Mesendoderm (in vitro differentiated cells): ENCODE data around the gene PTH.

Experiments used
- DNase-seq: peaks from one replicate; pipeline ENCODE4 v3.0.0; 2013
- H2AK5ac ChIP-seq: 2 replicates; pipeline ENCODE4 v1.6.1; 2013; ENCODE audit warnings: low read length, inconsistent platforms
- H2BK120ac ChIP-seq: 2 replicates; pipeline ENCODE4 v1.6.1; 2013; ENCODE audit warnings: low read depth, mild to moderate bottlenecking, low read length, moderate library complexity, mixed read lengths
- H2BK15ac ChIP-seq: replicated peaks from 2 replicates; pipeline ENCODE4 v1.6.1; 2013; ENCODE audit warnings: low read depth, mild to moderate bottlenecking, moderate library complexity
- H2BK5ac ChIP-seq: 2 replicates; pipeline ENCODE4 v1.6.1; 2013; ENCODE audit warnings: low read length, inconsistent platforms
- H3K18ac ChIP-seq: 2 replicates; pipeline ENCODE4 v1.6.1; 2013; ENCODE audit warnings: mild to moderate bottlenecking, low read length, mixed read lengths
- H3K23ac ChIP-seq: one replicate; pipeline ENCODE4 v1.6.1; 2013; ENCODE audit warnings: low read length
- H3K27ac ChIP-seq: 2 replicates; pipeline ENCODE4 v1.5.1; 2013; ENCODE audit warnings: low read depth, mild to moderate bottlenecking, inconsistent platforms, low read length, moderate library complexity
- H3K27me3 ChIP-seq: 2 replicates; pipeline ENCODE4 v1.6.1; 2013; ENCODE audit warnings: low read length, control low read depth, mild to moderate bottlenecking, inconsistent platforms; ENCODE audit not compliant: insufficient read depth, poor library complexity
- H3K36me3 ChIP-seq: 2 replicates; pipeline ENCODE4 v1.6.1; 2013; ENCODE audit warnings: low read length, inconsistent platforms; ENCODE audit not compliant: control insufficient read depth, insufficient read depth
- H3K4ac ChIP-seq: one replicate; pipeline ENCODE4 v1.6.1; 2013; ENCODE audit warnings: low read depth, mild to moderate bottlenecking, low read length, moderate library complexity
- H3K4me1 ChIP-seq: 2 replicates; pipeline ENCODE4 v1.6.1; 2013; ENCODE audit warnings: low read depth, low read length, inconsistent platforms; ENCODE audit not compliant: control insufficient read depth
- H3K4me2 ChIP-seq: 2 replicates; pipeline ENCODE4 v1.6.1; 2013; ENCODE audit warnings: low read length
- H3K4me3 ChIP-seq: 2 replicates; pipeline ENCODE4 v1.5.1; 2013; ENCODE audit warnings: mild to moderate bottlenecking, low read length
- H3K56ac ChIP-seq: one replicate; pipeline ENCODE4 v1.6.1; 2013; ENCODE audit warnings: low read length
- H3K79me1 ChIP-seq: 2 replicates; pipeline ENCODE4 v1.6.1; 2013; ENCODE audit warnings: low read length, inconsistent platforms
- H3K79me2 ChIP-seq: 2 replicates; pipeline ENCODE4 v1.6.1; 2013; ENCODE audit warnings: mild to moderate bottlenecking, low read length; ENCODE audit not compliant: control insufficient read depth, insufficient read depth
- H3K9ac ChIP-seq: 2 replicates; pipeline ENCODE4 v1.6.1; 2013; ENCODE audit warnings: low read length, inconsistent platforms
- H4K5ac ChIP-seq: one replicate; pipeline ENCODE4 v1.6.1; 2013; ENCODE audit warnings: low read length
- H4K8ac ChIP-seq: one replicate; pipeline ENCODE4 v1.6.1; 2013; ENCODE audit warnings: low read depth, mild to moderate bottlenecking, control low read depth, low read length, moderate library complexity
- WGBS: extraction: QIAGEN DNeasy Blood & Tissue Kit; methylation state at CpG from one replicate; pipeline ENCODE4 v1.1.7; 2013; ENCODE audit warnings: low lambda C conversion rate, missing lambda C conversion rate; ENCODE audit not compliant: insufficient coverage; ENCODE audit errors: extremely low coverage; 5-methylcytosine and 5-hydroxymethylcytosine counted together

Gene PTH

DNA sequence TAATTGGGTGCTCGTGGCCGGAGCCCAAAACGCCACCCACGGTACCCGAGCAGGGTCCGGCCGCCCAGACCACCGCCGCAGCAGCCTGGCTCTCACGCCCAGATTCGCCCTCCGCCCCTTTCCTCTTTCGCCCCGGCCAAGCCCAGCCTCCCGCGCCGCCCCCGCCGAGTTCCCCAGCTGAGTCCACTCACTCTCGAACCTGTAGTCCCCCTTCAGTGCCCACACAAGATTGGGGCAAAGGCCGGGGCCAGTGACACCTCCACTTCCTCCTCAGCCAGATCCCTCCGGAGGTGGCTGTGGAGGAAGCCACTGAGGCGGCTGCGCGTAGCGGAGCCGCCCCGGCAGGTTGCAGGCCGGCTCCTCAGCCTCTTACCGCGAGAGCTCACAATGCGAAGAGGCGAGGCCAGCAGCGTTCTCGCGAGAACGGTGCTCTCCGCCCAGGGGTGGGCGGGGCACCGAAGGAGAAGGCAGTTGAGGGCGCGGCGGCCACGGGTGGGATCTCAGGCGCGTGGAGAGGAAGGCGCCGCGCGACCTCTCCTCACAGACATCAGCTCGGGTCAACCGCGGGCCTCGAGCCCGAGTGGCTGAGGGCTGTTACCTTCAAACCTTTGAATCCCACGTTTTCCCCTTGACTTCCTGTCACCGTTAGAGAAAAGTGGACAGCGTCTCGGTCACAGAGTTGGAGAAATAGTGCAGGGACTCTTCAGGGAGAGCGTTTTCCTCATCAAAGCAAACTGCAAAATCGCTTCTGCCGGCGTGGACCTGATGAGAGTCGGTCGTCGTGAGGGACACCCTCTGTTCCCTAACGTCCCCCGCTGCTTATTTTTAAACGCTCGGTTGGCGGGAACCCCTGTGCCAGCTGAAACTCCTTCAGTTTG, 32.7 kb downstream of the PTH start, which contains the start of gene BTBD10:
BTBD10 (minus strand) TSS at position 322 of the 878 bp plus-strand sequence. CDS start 18,098 bp downstream, outside the sequence.
- Histone ChIP-seq H3K4ac (no peak within 1 kb of the TSS), H3K27ac (peak within 1 kb of the TSS; percentile 94), H2AK5ac (no peak within 1 kb of the TSS), H3K18ac (peak within 1 kb of the TSS; percentile 94), H4K5ac (peak within 1 kb of the TSS; percentile 84), H4K8ac (peak within 1 kb of the TSS; percentile 70), H3K56ac (peak within 1 kb of the TSS; percentile 92), H3K9ac (peak within 1 kb of the TSS; percentile 82), H2BK15ac (no peak within 1 kb of the TSS), H2BK5ac (peak within 1 kb of the TSS; percentile 24), H3K4me1 (peaks cover 2% of the 10 kb centered on the region), H3K23ac (peak within 1 kb of the TSS; percentile 20), H3K4me2 (peak within 1 kb of the TSS; percentile 93), H3K36me3 (no peaks in the 10 kb centered on the region), H3K27me3 (no peaks in the 10 kb centered on the region), H3K4me3 (peak within 1 kb of the TSS; percentile 86), H3K79me2 (peaks cover 7% of the 10 kb centered on the region), H2BK120ac (no peak within 1 kb of the TSS), H3K79me1 (no peaks in the 10 kb centered on the region)
- peak; percentile 97 for DNase-seq
- no CpG with 5 or more reads among the region's 71 CpGs for WGBS

DNA sequence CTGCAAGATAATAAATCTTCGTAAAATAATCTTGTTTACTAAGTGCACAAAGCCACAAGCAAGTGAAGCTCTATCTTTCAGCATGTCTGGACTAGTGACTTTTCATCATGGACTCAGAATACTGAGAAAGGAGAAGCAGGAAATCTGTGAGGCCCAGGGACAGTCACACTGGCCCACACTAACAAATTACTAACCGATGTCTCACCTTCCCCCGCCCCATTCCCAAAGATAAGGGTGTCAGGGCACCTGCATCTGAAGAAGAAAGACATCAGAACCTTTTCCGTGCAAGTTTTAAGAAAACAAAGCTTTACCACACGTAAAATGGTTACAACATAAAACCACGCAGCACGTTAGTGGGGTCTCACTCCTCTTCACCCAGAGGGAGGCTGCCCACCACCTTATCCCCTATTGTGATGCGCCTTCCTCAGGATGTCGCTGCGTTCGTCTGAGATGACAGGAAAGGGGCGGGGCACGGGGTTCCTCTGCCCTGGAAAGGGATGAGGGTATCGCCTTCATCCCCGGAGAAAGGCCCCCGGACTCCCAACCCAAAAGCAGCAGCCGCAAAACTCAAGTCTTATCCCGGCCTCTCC, 33.4 kb downstream of the PTH start:
- Histone ChIP-seq H3K27me3 (no peaks in the 10 kb centered on the region), H2BK5ac (no peak overlapping the region), H3K79me2 (peaks cover 7% of the 10 kb centered on the region), H3K4ac (no peak overlapping the region), H3K36me3 (no peaks in the 10 kb centered on the region), H3K79me1 (no peaks in the 10 kb centered on the region), H4K5ac (no peak overlapping the region), H3K4me1 (peaks cover 2% of the 10 kb centered on the region), H3K9ac (peak overlapping the region; percentile 82), H2AK5ac (no peak overlapping the region), H3K27ac (peak overlapping the region; percentile 72), H3K4me2 (peak overlapping the region; percentile 35), H3K18ac (peak overlapping the region; percentile 66), H2BK15ac (no peak overlapping the region), H3K23ac (no peak overlapping the region), H2BK120ac (no peak overlapping the region), H3K4me3 (peak overlapping the region; percentile 86), H3K56ac (peak overlapping the region; percentile 92), H4K8ac (no peak overlapping the region)
- peak; percentile 92 for DNase-seq
- no CpG with 5 or more reads among the region's 18 CpGs for WGBS

DNA sequence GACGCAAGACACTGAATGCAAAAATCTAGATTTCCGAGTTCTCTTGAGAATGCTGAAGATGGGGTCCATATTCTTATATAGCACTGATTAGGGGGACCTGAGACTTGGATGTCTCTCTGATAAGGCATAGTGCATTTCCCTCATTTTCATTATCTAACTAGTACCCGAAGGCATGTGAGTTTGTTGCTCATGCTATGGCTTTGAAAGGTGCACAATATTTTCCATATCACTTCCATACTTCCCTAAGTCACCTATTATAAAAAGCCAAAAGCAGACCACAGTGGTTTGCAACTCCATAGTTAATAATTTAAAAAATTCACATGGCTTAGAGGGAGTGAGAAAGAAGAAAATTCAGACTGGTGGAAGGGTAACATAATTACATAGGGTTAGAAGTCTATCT, 34.5 kb downstream of the PTH start:
- H3K4me3 ChIP-seq = no peak overlapping the region
- H4K8ac ChIP-seq = no peak overlapping the region
- no peak overlapping the region for H3K4ac ChIP-seq
- H3K79me2 ChIP-seq = peaks cover 7% of the 10 kb centered on the region
- H3K27ac ChIP-seq = no peak overlapping the region
- no CpG with 5 or more reads among the region's 3 CpGs for WGBS
- H3K27me3 ChIP-seq = no peaks in the 10 kb centered on the region
- H3K4me2 ChIP-seq = no peak overlapping the region
- no peak overlapping the region for H2AK5ac ChIP-seq
- H3K4me1 ChIP-seq = peaks cover 2% of the 10 kb centered on the region
- H3K36me3 ChIP-seq = no peaks in the 10 kb centered on the region
- no peak overlapping the region for H3K18ac ChIP-seq
- peaks cover 2% of the 10 kb centered on the region for H3K79me1 ChIP-seq
- H2BK120ac ChIP-seq = no peak overlapping the region
- H2BK5ac ChIP-seq = no peak overlapping the region
- H3K56ac ChIP-seq = no peak overlapping the region
- H4K5ac ChIP-seq = no peak overlapping the region
- no peak overlapping the region for H3K23ac ChIP-seq
- H3K9ac ChIP-seq = no peak overlapping the region
- no peak overlapping the region for H2BK15ac ChIP-seq
- DNase-seq = no peak

DNA sequence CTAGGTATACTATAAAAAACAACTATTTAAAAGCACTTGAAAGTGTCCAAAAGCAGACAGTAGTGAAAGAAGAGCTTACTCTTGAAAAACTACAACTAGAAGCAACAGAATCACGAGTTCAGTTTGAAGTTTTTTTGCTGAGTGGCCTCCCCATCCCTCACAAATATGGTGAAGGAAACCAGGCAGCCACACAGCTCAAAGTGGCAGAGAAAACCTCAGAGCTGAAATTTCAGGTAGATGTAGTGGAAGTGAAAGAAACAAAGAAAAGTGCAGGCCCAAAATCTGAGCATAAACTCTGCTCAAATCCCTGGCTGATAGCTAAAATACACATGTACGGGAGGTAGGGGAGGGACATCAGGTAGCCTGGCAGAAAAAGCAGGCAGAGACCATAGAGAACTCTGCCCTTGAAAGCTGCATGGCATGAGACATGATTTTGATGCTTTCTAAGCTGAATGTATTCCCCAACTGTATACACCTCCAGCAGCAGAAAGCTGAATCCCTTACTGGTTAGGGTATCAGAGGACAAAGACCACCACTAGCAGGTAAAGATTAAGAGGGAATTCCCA, 44.9 kb downstream of the PTH start:
- Histone ChIP-seq H2BK120ac (no peak overlapping the region), H3K23ac (no peak overlapping the region), H3K56ac (no peak overlapping the region), H3K79me1 (peaks cover 6% of the 10 kb centered on the region), H4K8ac (no peak overlapping the region), H4K5ac (no peak overlapping the region), H3K27me3 (no peaks in the 10 kb centered on the region), H2BK15ac (no peak overlapping the region), H2BK5ac (no peak overlapping the region), H3K4me1 (no peaks in the 10 kb centered on the region), H3K4ac (no peak overlapping the region), H3K4me3 (no peak overlapping the region), H3K4me2 (no peak overlapping the region), H3K79me2 (peaks cover 9% of the 10 kb centered on the region), H3K18ac (no peak overlapping the region), H3K36me3 (no peaks in the 10 kb centered on the region), H2AK5ac (no peak overlapping the region), H3K9ac (no peak overlapping the region), H3K27ac (no peak overlapping the region)
- no peak for DNase-seq
- no CpG with 5 or more reads among the region's 2 CpGs for WGBS

DNA sequence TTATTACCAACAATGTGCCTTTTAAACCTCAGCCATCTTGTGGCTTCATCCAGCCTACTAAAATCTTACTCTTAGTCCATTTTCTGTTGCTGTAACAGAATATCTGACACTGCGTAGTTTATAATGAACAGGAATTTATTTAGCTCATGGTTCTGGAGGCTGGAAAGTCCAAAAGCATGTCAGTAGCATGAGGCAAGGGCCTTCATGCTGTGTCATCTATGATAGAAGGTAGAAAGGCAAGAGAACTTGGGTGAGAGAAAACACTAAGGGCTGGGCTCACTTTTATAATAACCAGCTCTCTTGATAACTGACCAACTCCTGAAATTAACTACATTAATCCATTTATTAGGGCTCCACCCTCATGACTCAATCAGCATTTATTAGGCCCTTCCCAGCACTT, 46.3 kb downstream of the PTH start:
- Histone ChIP-seq H4K8ac (no peak overlapping the region), H3K18ac (no peak overlapping the region), H2BK120ac (no peak overlapping the region), H3K4ac (no peak overlapping the region), H3K79me2 (peaks cover 9% of the 10 kb centered on the region), H3K4me1 (no peaks in the 10 kb centered on the region), H3K4me2 (no peak overlapping the region), H3K79me1 (peaks cover 4% of the 10 kb centered on the region), H3K4me3 (no peak overlapping the region), H2AK5ac (no peak overlapping the region), H3K9ac (no peak overlapping the region), H3K23ac (no peak overlapping the region), H3K56ac (no peak overlapping the region), H4K5ac (no peak overlapping the region), H3K36me3 (no peaks in the 10 kb centered on the region), H3K27ac (no peak overlapping the region), H2BK5ac (no peak overlapping the region), H2BK15ac (no peak overlapping the region), H3K27me3 (no peaks in the 10 kb centered on the region)
- WGBS = no CpG with 5 or more reads among the region's 1 CpG
- no peak for DNase-seq
